ENCODE data around the gene CACNA1E.

GRCh38 chr1:181772714-181773113 lies 289.4 kb downstream of the CACNA1E start:
- TF ChIP-seq POLR2A (IDR thresholded peaks at IDR 0.05; ENCODE audit: low read depth, low read length): no peak
- TF ChIP-seq POLR2AphosphoS5 (IDR thresholded peaks at IDR 0.05; ENCODE audit: low read depth, low read length): no peak
